PC-9 (cell line): ENCODE results near the gene ALK. TPM values are rescaled to one million over a fixed set of nuclear protein-coding genes. Genes with fewer than 3 reads are reported as not detected.

ENCODE experiments used
- BruUV-seq: library from RNA; stranded (reverse); fragments of 400-500 nt; replicated peaks from 2 replicates; lab custom pipeline; 2021; lab: Mats Ljungman, UMichigan
- CTCF ChIA-PET: fragments of 300-600 bp; sonication (Branson Sonifier 250); formaldehyde crosslinking; loops from one replicate; lab custom pipeline; 2022; ENCODE audit warnings: antibody characterized with exemption; lab: Charles Lee
- POLR2A ChIA-PET: fragments of 300-600 bp; sonication (Branson Sonifier 250); formaldehyde crosslinking; loops from one replicate; lab custom pipeline; 2022; ENCODE audit warnings: antibody characterized with exemption; ENCODE audit not compliant: unreplicated experiment; lab: Charles Lee
- DNase-seq, 2 experiments: peaks; one replicate each; pipeline versions ENCODE4 v3.0.0 to v3.0.0-alpha.2; 2015 to 2022; ENCODE audit warnings: mixed read lengths in 1 of 2
- H2AFZ ChIP-seq: fragments of 200-600 bp; sonication (generic); 2 replicates; pipeline ENCODE4 v1.8.1; 2017; ENCODE audit warnings: antibody characterized with exemption
- H3F3A ChIP-seq: fragments of 200-600 bp; sonication (generic); 2 replicates; pipeline ENCODE4 v1.8.1; 2017; ENCODE audit warnings: antibody characterized with exemption, mild to moderate bottlenecking, low read depth; ENCODE audit not compliant: insufficient read depth
- H3K27ac ChIP-seq: fragments of 200-600 bp; sonication (generic); 2 replicates; pipeline ENCODE4 v1.6.1; 2016; ENCODE audit warnings: mixed run types
- H3K27me3 ChIP-seq: fragments of 200-600 bp; sonication (generic); 2 replicates; pipeline ENCODE4 v1.6.1; 2016; ENCODE audit warnings: low read depth, mixed run types; ENCODE audit not compliant: insufficient read depth
- H3K36me3 ChIP-seq: fragments of 200-600 bp; sonication (generic); 2 replicates; pipeline ENCODE4 v1.6.1; 2016; ENCODE audit warnings: low read depth, mixed run types
- H3K4me1 ChIP-seq: fragments of 200-600 bp; sonication (generic); replicated peaks from 2 replicates; pipeline ENCODE4 v1.6.1; 2016; ENCODE audit warnings: mixed run types; ENCODE audit not compliant: insufficient read depth
- H3K4me2 ChIP-seq: fragments of 200-600 bp; sonication (generic); 2 replicates; pipeline ENCODE4 v1.6.1; 2017; ENCODE audit warnings: mixed run types
- H3K4me3 ChIP-seq: fragments of 200-600 bp; sonication (generic); 2 replicates; pipeline ENCODE4 v1.6.1; 2016; ENCODE audit warnings: mixed run types
- H3K79me2 ChIP-seq: fragments of 200-600 bp; sonication (generic); 2 replicates; pipeline ENCODE4 v1.6.1; 2017; ENCODE audit warnings: low read depth, mixed run types
- H3K9me2 ChIP-seq: fragments of 200-600 bp; sonication (generic); 2 replicates; pipeline ENCODE4 v1.8.1; 2017; ENCODE audit warnings: mild to moderate bottlenecking; ENCODE audit not compliant: insufficient read depth
- H3K9me3 ChIP-seq: fragments of 200-600 bp; sonication (generic); 2 replicates; pipeline ENCODE4 v1.8.1; 2016; ENCODE audit warnings: low read depth; ENCODE audit not compliant: insufficient read depth
- H4K20me1 ChIP-seq: fragments of 200-600 bp; sonication (generic); 2 replicates; pipeline ENCODE4 v1.8.1; 2017; ENCODE audit not compliant: insufficient read depth
- EZH2 ChIP-seq: fragments of 200-600 bp; sonication (generic); IDR thresholded peaks from 2 replicates; pipeline ENCODE4 v1.8.0; 2017; ENCODE audit warnings: antibody characterized with exemption, low read depth
- intact Hi-C: fragments of 100-400 bp; cut with micrococcal nuclease; formaldehyde crosslinking; loops from one replicate; pipeline ENCODE4 v1.10.0; 2022; ENCODE audit not compliant: unreplicated experiment
- total RNA-seq: library from RNA; stranded (reverse); gene quantifications from 2 replicates; pipeline ENCODE4 v1.2.3, GENCODE V29; 2021
- TF ChIP-seq, protein P1 (sequence below): fragments of 200-600 bp; sonication (generic); conservative IDR thresholded peaks from 2 replicates; pipeline ENCODE4 v1.6.1; 2017; ENCODE audit warnings: mixed run types, antibody characterized with exemption, mild to moderate bottlenecking, moderate library complexity

ALK gene
- total RNA-seq, 1 experiment from 2014 or later, result not detected

DNA sequence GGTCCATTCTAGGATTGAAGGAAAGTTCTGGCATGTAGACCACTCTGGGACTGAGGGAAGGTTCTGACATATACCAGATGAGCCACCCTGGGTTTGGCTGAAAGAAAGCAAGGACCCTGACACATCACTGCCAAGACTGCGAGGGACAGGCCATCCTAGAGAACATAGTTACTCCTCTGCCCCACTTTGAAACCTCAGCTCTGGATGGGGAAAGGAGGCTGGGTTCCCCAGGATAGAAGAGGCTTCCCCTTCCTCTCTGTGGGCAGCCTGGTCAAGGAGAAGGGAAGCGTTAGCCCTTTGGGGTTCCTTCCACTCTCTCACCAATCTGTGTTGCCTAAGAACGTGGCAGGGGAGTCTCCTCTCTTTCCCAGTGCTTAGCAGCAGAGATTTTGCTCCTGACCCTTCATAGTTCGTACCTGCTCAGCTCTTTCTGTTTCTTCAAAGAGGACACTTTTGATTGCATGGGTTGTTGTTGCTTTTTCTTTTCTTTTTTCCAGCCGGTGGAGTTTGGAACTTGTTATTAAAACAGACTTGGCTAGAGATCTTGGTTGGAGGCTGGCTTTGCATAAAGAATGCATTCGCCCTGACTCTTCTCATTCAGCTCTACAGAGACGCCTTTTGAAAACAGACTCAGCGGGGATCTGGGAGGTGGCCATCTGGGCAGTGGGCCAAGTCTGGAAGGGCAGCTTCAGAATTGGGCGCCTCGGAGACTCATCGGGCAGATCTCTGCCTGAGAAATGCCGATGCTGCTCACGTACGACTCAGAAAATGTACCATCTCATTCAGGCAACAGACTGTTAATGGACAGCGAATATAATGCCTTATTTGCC lies 640.1 kb downstream of the ALK start:
- H3K27me3 ChIP-seq, result peaks cover 96% of the 10 kb centered on the region
- H3K4me1 ChIP-seq, result no peaks in the 10 kb centered on the region
- TF ChIP-seq, protein P1, sequence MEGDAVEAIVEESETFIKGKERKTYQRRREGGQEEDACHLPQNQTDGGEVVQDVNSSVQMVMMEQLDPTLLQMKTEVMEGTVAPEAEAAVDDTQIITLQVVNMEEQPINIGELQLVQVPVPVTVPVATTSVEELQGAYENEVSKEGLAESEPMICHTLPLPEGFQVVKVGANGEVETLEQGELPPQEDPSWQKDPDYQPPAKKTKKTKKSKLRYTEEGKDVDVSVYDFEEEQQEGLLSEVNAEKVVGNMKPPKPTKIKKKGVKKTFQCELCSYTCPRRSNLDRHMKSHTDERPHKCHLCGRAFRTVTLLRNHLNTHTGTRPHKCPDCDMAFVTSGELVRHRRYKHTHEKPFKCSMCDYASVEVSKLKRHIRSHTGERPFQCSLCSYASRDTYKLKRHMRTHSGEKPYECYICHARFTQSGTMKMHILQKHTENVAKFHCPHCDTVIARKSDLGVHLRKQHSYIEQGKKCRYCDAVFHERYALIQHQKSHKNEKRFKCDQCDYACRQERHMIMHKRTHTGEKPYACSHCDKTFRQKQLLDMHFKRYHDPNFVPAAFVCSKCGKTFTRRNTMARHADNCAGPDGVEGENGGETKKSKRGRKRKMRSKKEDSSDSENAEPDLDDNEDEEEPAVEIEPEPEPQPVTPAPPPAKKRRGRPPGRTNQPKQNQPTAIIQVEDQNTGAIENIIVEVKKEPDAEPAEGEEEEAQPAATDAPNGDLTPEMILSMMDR, result no peak
- no peak for TF ChIP-seq EZH2
- no peaks in the 10 kb centered on the region for H3K9me3 ChIP-seq
- H3K36me3 ChIP-seq, result no peaks in the 10 kb centered on the region
- no peaks in the 10 kb centered on the region for H3K79me2 ChIP-seq
- ChIA-PET CTCF (no interaction called here), POLR2A (no interaction called here)
- H3K9me2 ChIP-seq, result no peaks in the 10 kb centered on the region
- intact Hi-C loops, result loop anchor here (1.0 kb wide), 1 partner anchor 48 kb away; no protein-coding TSS in a partner anchor
- H2AFZ ChIP-seq, result no peak overlapping the region
- H4K20me1 ChIP-seq, result no peaks in the 10 kb centered on the region
- H3K4me3 ChIP-seq, result no peak overlapping the region
- no TSS peak for BruUV-seq
- peak overlapping the region; percentile 13; the same call in 1 of the 2 replicates for H3K4me2 ChIP-seq
- H3K27ac ChIP-seq, result no peak overlapping the region
- DNase-seq, result peak; percentile 65 to 79
- H3F3A ChIP-seq, result no peaks in the 10 kb centered on the region

DNA sequence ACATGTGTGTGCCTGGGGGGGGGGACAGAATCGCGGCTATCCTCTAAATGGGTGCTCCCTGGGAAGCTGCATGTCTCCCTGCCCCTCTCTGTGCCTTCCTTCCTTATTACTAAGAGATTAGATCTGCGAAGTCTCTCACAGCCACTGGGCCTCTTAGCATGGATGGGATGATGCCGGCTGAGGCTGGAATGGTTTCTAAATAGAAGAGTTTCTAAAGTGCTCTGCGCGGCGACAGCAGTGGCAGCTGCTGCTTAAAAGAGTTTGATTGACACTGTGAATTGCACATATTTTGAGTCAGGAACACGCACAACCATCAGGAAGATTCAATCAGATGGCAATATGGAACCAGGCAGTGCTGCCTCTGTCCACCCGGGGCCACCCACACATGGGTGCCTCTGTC lies 642.4 kb downstream of the ALK start:
- intact Hi-C loops, result no loop called here
- ChIA-PET POLR2A (interaction anchor here (0.6 kb wide), 1 partner anchor 923 kb away, joined by 5 read pairs; no protein-coding TSS in a partner anchor), CTCF (no interaction called here)
- Histone ChIP-seq H3K36me3 (no peaks in the 10 kb centered on the region), H3K9me2 (no peaks in the 10 kb centered on the region), H3K4me3 (no peak overlapping the region), H4K20me1 (no peaks in the 10 kb centered on the region), H3K9me3 (no peaks in the 10 kb centered on the region), H3K27me3 (peaks cover 96% of the 10 kb centered on the region), H3K27ac (no peak overlapping the region), H3K4me1 (no peaks in the 10 kb centered on the region), H3K4me2 (no peak overlapping the region), H3F3A (no peaks in the 10 kb centered on the region), H3K79me2 (no peaks in the 10 kb centered on the region), H2AFZ (no peak overlapping the region)
- no peak for TF ChIP-seq EZH2
- TF ChIP-seq, protein P1, result no peak
- no peak for DNase-seq
- no TSS peak for BruUV-seq

DNA sequence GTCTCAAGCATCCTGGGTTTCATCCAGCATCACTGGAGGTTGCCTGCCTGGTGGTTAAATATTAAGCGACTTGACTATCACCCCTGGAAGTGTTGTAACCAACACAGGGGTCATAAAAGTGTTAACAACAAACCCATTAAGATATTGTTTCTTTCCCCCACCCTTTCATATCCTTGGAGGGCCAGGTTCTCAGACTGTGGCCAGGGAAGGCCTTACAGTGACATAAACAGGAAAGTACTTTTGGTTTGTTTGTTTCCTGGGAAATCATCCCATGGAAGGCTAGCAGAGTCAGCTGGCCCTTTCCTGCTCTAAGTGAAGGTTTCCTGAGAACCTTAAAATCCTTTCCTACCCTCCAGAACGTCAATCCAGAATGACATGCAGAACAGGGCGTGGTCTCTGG lies 645.2 kb downstream of the ALK start:
- Histone ChIP-seq H3K4me2 (no peak overlapping the region), H3F3A (no peaks in the 10 kb centered on the region), H3K36me3 (no peaks in the 10 kb centered on the region), H4K20me1 (no peaks in the 10 kb centered on the region), H3K4me3 (no peak overlapping the region), H2AFZ (no peak overlapping the region), H3K27me3 (peaks cover 96% of the 10 kb centered on the region), H3K4me1 (no peaks in the 10 kb centered on the region), H3K9me3 (no peaks in the 10 kb centered on the region), H3K9me2 (no peaks in the 10 kb centered on the region), H3K79me2 (no peaks in the 10 kb centered on the region), H3K27ac (no peak overlapping the region)
- no peak for DNase-seq
- BruUV-seq, result no TSS peak
- ChIA-PET POLR2A (no interaction called here), CTCF (no interaction called here)
- TF ChIP-seq, protein P1, result no peak
- TF ChIP-seq EZH2, result no peak
- intact Hi-C loops, result no loop called here
